RWPE1 (cell line): ENCODE data around the gene IL11RA.

Experiments used
- CTCF ChIA-PET: fragments of 350-600 bp; sonication (Branson Sonifier 250); formaldehyde crosslinking; extraction: SDS; loops from one replicate; lab custom pipeline; 2021; lab: Yijun Ruan, JAX
- POLR2A ChIA-PET: fragments of 400-600 bp; formaldehyde crosslinking; extraction: SDS; loops from one replicate; lab custom pipeline; 2020; ENCODE audit warnings: antibody characterized with exemption; ENCODE audit not compliant: low non-redundant PET; lab: Yijun Ruan, JAX
- DNase-seq: peaks from one replicate; pipeline ENCODE4 v3.0.0; 2012; ENCODE audit warnings: low spot score
- H3K27ac ChIP-seq: fragments of 450-650 bp; 2 replicates; pipeline ENCODE4 v1.5.1; 2017
- TF ChIP-seq, protein P1 (sequence below): fragments of 450-650 bp; conservative IDR thresholded peaks from 2 replicates; pipeline ENCODE4 v1.5.1; 2017; ENCODE audit warnings: low read depth, mild to moderate bottlenecking

IL11RA gene

DNA sequence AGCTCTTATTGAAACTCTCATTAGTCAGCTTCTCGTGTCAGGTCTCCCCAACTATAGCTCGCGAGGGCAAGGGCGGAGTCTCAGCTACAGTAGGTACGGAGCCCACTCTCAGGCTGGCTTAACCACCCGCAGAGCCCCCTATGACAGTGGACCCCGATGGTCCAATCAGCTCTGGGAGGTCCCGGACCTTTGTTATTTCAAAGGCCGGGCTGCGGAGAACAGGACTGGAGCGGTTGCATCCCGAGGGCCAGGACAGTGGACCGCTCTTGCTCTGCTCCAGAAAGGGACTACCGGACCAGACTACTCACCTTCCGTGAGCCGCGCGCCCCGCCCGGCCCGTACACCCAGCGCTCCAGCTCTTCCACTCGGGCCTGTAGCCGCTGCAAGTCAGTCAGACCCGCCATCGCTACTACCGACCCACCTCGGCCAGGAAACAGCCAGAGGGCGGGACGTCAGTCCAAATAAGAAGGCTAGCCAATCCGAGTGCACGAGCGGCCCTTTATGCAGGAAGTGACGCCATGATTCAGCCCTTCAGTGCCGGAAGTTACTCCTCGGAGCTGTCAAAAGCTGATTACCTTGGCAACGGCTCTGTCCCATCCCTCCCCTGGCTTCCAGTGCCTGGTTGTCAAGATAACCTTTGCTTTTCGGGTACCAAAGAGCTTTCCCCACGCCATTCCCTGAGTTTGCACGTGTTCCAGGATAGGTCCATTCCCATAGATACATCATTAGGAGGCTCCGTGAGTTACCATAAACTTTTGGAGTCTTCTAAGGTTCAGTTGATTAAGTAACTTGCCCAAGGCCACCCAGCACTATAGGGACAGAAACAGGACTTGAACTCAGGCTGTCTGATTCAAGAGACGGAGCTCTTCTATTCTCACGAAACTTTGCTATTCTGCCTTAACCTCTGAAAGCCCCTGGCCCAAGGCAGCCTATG, 31.7 kb upstream of the IL11RA start, which contains the start of gene DCTN3:
TSS of gene DCTN3 (minus strand) at position 435 of the 934 bp plus-strand sequence. CDS start at position 404, 31 bp downstream.
- peak within 1 kb of the TSS; percentile 62 for H3K27ac ChIP-seq
- POLR2A ChIA-PET: interaction anchor here (1.1 kb wide), 1 partner anchor 15 kb away, joined by 3 read pairs; no protein-coding TSS in a partner anchor
- CTCF ChIA-PET: interaction anchor here (0.6 to 1.8 kb wide), 6 partner anchors 8 to 542 kb away, joined by 3 to 9 read pairs (median 4); partner anchors contain the start of genes RPP25L and UNC13B
- peak; percentile 98 for DNase-seq
- TF ChIP-seq, protein P1, sequence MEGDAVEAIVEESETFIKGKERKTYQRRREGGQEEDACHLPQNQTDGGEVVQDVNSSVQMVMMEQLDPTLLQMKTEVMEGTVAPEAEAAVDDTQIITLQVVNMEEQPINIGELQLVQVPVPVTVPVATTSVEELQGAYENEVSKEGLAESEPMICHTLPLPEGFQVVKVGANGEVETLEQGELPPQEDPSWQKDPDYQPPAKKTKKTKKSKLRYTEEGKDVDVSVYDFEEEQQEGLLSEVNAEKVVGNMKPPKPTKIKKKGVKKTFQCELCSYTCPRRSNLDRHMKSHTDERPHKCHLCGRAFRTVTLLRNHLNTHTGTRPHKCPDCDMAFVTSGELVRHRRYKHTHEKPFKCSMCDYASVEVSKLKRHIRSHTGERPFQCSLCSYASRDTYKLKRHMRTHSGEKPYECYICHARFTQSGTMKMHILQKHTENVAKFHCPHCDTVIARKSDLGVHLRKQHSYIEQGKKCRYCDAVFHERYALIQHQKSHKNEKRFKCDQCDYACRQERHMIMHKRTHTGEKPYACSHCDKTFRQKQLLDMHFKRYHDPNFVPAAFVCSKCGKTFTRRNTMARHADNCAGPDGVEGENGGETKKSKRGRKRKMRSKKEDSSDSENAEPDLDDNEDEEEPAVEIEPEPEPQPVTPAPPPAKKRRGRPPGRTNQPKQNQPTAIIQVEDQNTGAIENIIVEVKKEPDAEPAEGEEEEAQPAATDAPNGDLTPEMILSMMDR: no peak

DNA sequence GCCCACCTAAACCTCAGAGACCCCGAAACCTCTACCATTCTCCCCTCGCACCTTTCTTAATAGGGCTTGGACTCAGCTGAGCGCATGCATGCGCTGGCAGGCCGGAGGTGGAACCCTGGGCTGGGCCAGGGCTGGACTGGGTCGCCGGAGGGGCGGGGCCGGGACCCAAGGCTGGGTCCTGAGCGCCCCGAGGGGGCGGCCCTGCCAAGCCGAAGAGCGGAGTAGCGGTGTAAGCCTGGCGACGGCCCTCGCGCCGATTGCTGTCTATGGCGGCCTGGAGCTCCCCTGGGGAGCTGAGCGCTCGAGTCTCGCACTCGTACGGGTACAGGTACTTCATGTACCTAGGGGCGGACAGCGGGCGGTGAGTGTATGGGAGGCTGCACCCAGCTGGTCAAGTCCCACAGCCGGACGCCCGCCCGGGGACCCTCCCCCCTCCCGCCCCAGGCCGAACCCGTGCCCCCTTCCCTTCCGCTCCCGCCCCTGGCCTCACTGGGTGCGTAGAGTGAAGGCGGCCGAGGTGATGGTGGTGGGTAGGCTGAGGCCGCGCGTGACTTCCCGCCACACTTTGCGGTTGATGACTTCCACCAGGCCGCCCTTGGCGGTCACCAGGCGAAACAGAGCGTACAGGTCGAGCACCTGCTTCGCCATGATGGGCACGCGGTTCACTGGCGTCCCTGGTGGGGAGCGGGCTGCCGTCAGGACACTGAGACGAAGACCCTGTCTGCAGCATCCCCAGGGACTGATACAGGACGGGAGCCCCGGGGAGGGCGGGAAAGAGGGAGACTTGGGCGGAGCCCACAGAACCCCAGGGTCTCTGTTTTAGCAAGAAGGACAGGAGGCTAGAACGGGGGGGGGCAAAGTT, 28.4 kb upstream of the IL11RA start:
- TF ChIP-seq, protein P1: no peak
- ChIA-PET POLR2A (no interaction called here), CTCF (no interaction called here)
- no peak overlapping the region for H3K27ac ChIP-seq
- no peak for DNase-seq

DNA sequence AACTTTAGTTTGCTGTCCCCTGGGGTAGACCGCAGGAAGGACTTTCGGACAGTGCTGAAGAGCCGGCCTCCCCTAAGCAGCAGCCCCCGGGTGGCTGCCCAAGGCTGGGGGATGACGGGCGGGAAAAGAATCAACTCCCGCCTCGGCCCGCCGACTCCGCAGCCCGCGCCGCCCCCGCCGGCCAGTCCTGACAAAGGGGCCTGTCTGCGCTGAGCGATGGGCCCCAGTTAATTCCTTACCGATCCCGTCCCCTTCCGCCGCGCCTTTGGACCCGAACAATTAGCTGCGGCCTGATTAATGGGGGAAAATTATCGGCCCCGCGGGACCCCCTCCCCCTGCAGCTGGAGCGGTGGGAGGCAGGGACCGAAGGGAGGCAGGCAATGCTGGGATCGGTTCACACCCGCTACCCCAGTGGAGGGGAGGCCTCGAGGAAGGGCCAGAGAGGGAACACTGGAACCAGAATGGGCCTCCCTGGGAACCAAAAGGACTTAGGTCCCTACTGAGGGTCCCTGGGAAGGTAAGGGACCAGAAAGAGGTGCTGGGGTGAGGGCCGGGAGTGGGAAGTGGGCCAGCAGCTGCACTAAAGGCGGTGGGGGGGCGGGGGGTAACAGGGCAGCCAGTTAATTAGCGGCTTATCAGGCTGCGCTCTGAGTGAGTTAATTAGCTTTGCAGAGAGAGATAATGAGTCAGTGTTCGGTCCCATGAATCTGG, 27.4 kb upstream of the IL11RA start:
- TF ChIP-seq, protein P1: no peak
- no peak overlapping the region for H3K27ac ChIP-seq
- POLR2A ChIA-PET: no interaction called here
- CTCF ChIA-PET: interaction anchor here (0.6 to 1.9 kb wide), 2 partner anchors 9 to 356 kb away, joined by 4 to 10 read pairs; no protein-coding TSS in a partner anchor
- no peak for DNase-seq

DNA sequence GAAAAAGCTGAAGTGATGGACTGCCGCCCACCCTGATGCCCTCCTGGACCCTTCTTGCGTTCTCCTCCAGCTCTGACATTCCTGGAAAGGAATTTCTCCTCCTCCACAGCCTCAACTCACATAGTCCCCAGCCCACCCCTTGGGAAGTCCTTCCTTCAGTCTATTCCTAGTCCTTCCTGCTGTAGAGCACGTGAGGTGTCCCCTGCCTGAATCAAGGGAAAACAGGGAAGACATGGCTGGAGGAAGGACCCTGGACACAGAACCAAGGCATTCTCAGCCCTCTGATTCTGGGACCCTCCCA, 26.8 kb upstream of the IL11RA start:
- ChIA-PET POLR2A (no interaction called here), CTCF (interaction anchor here (0.6 to 1.9 kb wide), 2 partner anchors 9 to 352 kb away, joined by 3 to 10 read pairs; no protein-coding TSS in a partner anchor)
- no peak overlapping the region for H3K27ac ChIP-seq
- no peak for DNase-seq
- TF ChIP-seq, protein P1: no peak

DNA sequence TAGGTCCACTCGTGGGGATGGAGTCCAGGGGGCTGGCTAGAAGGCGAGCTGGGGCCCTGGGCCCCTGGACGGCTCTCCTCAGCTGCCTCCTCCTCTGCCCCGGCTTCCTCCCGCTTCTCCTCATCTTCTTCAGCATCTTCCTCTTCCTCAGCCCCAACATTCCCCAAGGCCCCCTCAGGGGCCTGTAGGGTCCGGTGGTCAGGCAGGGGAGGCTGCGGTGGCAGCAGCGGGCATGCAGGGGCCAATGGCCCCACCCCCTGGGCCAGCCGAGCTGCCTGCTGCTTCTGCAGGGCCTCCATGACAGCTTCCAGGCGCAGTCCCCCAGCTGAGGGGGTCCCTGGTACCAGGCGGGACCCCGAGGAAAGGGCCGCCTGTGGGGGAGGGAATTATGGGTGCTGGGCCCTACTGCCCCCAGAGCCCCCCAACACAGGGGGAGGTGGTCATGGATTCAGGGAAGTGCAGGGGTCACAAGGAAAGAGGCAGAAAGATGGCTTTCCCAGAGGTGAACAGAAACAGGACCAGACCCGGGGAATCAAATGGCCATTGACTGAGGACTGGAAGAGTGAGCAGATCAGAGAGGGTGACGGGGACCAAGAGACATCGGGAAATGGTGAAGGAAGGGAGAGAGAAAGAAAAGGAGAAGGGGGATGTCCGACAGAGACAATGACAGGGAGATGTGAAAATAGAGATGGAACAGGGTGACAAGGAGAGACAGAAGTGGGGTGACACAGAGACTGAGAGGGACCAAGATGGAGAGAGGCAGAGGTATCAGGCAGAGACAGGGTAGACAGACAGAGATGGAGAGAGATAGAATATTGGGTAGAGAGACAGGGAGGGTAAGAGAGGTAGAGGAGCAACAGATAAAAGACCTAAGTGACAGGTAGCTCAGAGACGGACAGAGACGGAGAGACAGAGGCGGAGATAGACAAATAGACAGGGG, 24.0 kb upstream of the IL11RA start:
- no peak overlapping the region for H3K27ac ChIP-seq
- TF ChIP-seq, protein P1: no peak
- CTCF ChIA-PET: no interaction called here
- POLR2A ChIA-PET: interaction anchor here (0.6 kb wide), 1 partner anchor 17 kb away, joined by 4 read pairs; no protein-coding TSS in a partner anchor
- no peak for DNase-seq
